ENCODE measurements around the gene ZNF385B. TPM values are rescaled to one million over a fixed set of nuclear protein-coding genes. Genes with fewer than 3 reads are reported as not detected.
"Not testable (repeated sequence)": the region's sequence is repeated elsewhere in the genome, so short reads cannot be mapped to it uniquely, and the experiment has no call there.

ZNF385B gene
- polyA plus RNA-seq, 4 donors: 11.5 to 14.2 (median 12.4) TPM

- DNase-seq (ENCODE audit: low read depth in 4 of 4, low spot score in 2 of 4): no peak
Measured at GRCh38 chr2:179646173-179646769, 215.1 kb downstream of the ZNF385B start.

GRCh38 chr2:179645047-179645446, 216.4 kb downstream of the ZNF385B start:
- DNase-seq (ENCODE audit: low read depth in 4 of 4, low spot score in 2 of 4): no peak

- no peak for DNase-seq (ENCODE audit: low read depth in 4 of 4, low spot score in 2 of 4)
Measured at GRCh38 chr2:179642462-179642861, 218.9 kb downstream of the ZNF385B start.

- DNase-seq (ENCODE audit: low read depth in 4 of 4, low spot score in 2 of 4): no peak
Measured at GRCh38 chr2:179636995-179637394, 224.4 kb downstream of the ZNF385B start.

- no peak for DNase-seq (ENCODE audit: low read depth in 4 of 4, low spot score in 2 of 4)
Measured at GRCh38 chr2:179636100-179636980, 225.1 kb downstream of the ZNF385B start.

GRCh38 chr2:179631769-179632385, 229.5 kb downstream of the ZNF385B start:
- DNase-seq (ENCODE audit: low read depth in 4 of 4, low spot score in 2 of 4): not testable (repeated sequence)

- DNase-seq (ENCODE audit: low read depth in 4 of 4, low spot score in 2 of 4): not testable (repeated sequence)
Measured at GRCh38 chr2:179629776-179630175, 231.6 kb downstream of the ZNF385B start.

- no peak for DNase-seq (ENCODE audit: low read depth in 4 of 4, low spot score in 2 of 4)
Measured at GRCh38 chr2:179626261-179626660, 235.2 kb downstream of the ZNF385B start.

- DNase-seq (ENCODE audit: low read depth in 4 of 4, low spot score in 2 of 4): no peak
Measured at GRCh38 chr2:179622635-179623300, 238.6 kb downstream of the ZNF385B start.

- no peak for DNase-seq (ENCODE audit: low read depth in 4 of 4, low spot score in 2 of 4)
Measured at GRCh38 chr2:179622112-179622511, 239.3 kb downstream of the ZNF385B start.

GRCh38 chr2:179619947-179620467, 241.4 kb downstream of the ZNF385B start:
- no peak for DNase-seq (ENCODE audit: low read depth in 4 of 4, low spot score in 2 of 4)

GRCh38 chr2:179614121-179614520, 247.3 kb downstream of the ZNF385B start:
- DNase-seq (ENCODE audit: low read depth in 4 of 4, low spot score in 2 of 4): no peak

GRCh38 chr2:179613701-179614100, 247.7 kb downstream of the ZNF385B start:
- DNase-seq (ENCODE audit: low read depth in 4 of 4, low spot score in 2 of 4): no peak

GRCh38 chr2:179613299-179613651, 248.1 kb downstream of the ZNF385B start:
- no peak for DNase-seq (ENCODE audit: low read depth in 4 of 4, low spot score in 2 of 4)

- DNase-seq (ENCODE audit: low read depth in 4 of 4, low spot score in 2 of 4): no peak
Measured at GRCh38 chr2:179612591-179613298, 248.7 kb downstream of the ZNF385B start.

GRCh38 chr2:179612108-179612507, 249.3 kb downstream of the ZNF385B start:
- no peak for DNase-seq (ENCODE audit: low read depth in 4 of 4, low spot score in 2 of 4)

GRCh38 chr2:179606141-179606540, 255.3 kb downstream of the ZNF385B start:
- no peak for DNase-seq (ENCODE audit: low read depth in 4 of 4, low spot score in 2 of 4)

- DNase-seq (ENCODE audit: low read depth in 4 of 4, low spot score in 2 of 4): no peak
Measured at GRCh38 chr2:179605341-179605740, 256.1 kb downstream of the ZNF385B start.

- DNase-seq (ENCODE audit: low read depth in 4 of 4, low spot score in 2 of 4): no peak
Measured at GRCh38 chr2:179604598-179604997, 256.8 kb downstream of the ZNF385B start.

- no peak for DNase-seq (ENCODE audit: low read depth in 4 of 4, low spot score in 2 of 4)
Measured at GRCh38 chr2:179602452-179602851, 259.0 kb downstream of the ZNF385B start.

Measured in left renal cortex interstitium (tissue), 4 donors.